Measurements from ENCODE around the gene ILRUN. TPM values are rescaled to one million over a fixed set of nuclear protein-coding genes. Genes with fewer than 3 reads are reported as not detected.
A peak's percentile ranks its signal among the peaks of the same experiment; 100 is the strongest.
"Not testable (repeated sequence)": the region's sequence is repeated elsewhere in the genome, so short reads cannot be mapped to it uniquely, and the experiment has no call there.

ILRUN gene
- 42.2 and 50.4 TPM in 2 replicates for total RNA-seq (2014; rRNA removed; shearing (Covaris generic))

DNA sequence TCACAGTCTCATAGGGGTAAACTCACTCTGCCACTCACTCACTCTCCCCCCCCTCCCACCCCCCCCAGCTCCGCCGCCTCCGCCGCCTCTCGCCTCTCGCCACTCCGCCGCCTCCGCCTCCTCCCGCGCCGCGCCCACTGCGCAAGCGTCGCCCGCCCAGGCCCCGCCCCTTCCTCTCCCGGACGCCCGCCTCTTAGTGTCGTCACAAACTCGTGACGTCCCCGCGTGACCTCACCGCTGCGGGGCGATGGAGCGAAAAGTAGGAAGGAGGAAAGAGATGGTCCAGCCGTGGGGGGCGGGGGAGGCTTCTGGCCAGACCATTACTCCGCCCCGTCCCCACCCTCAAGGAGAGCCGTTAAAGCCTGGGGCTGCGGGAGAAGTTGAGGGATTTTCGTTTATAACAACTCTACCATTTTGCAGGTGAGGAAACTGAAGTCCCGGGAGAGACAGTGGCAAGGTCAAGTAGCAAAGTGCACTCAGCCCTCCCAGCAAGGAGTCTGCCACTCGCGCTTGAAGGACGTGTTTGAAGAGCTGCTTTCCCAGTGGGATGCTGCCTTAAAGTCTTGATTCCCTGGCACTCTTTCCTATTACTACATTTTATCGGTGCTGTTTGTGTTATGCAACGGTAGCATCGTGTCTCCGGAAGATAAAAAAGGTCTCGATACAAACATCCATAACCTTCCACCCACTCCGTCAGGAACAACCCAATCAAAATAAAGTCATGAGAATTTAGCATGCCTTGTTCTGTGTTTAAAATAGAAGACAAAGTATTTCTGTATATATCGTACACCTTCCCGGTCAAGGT lies at the start of gene ILRUN:
TSS of gene ILRUN (minus strand) at position 29 of the 805 bp plus-strand sequence. CDS start 164 bp downstream, outside the sequence.
- Histone ChIP-seq H3K4me3 (ENCODE audit: insufficient read depth, low read depth, low read length) (peak within 1 kb of the TSS; percentile 72), H3K36me3 (replicated peaks; ENCODE audit: control insufficient read depth, insufficient read depth, low read length) (no peaks in the 10 kb centered on the region), H3K27me3 (ENCODE audit: control insufficient read depth, insufficient read depth, low read length) (no peaks in the 10 kb centered on the region)
- DNase-seq: peak; percentile 96

DNA sequence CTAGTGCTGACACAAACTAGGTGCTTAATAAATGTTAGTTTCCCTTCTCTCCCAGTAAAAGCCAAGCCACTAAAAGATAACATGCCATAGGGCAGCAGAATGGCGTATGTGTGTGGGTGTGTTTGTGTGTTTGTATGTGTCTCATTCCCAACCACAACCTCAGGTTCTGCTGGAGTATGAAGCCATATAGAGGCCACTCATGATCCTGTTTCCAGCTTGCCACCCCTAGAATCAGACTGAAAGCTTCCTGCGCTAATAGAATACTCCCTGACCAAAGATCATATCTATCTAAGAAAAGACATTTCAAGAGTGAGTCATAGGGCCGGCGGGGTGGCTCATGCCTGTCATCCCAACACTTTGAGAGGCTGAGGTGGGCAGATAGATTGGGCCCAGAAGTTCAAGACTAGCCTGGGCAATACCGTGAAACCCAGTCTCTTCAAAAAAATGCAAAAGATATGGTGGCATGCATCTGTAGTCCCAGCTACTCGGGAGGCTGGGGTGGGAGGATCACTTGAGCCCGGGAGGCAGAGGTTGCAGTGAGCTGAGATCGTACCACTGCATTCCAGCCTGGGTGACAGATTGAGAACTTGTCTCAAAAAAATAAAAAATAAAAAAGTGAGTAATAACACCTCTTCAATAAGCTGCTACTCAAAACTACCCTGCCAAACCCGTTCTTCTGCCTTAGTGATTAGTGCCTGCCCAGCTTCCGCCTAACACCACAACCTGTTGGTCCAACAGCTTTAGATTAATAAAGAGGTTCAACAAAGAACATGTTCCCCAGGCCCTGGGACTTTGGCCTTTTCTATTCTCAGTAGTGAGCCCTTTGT lies 48.9 kb upstream of the ILRUN start:
- DNase-seq: no peak
- no peak overlapping the region for H3K4me3 ChIP-seq (ENCODE audit: insufficient read depth, low read depth, low read length)
- no peaks in the 10 kb centered on the region for H3K36me3 ChIP-seq (replicated peaks; ENCODE audit: control insufficient read depth, insufficient read depth, low read length)
- no peaks in the 10 kb centered on the region for H3K27me3 ChIP-seq (ENCODE audit: control insufficient read depth, insufficient read depth, low read length)

DNA sequence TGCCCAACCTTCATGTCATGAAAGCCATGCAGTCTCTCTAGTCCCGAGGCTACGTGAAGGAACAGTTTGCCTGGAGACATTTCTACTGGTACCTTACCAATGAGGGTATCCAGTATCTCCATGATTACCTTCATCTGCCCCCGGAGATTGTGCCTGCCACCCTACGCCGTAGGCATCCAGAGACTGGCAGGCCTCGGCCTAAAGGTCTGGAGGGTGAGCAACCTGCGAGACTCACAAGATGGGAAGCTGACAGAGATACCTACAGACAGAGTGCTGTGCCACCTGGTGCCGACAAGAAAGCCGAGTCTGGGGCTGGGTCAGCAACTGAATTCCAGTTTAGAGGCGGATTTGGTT lies 47.7 kb upstream of the ILRUN start:
- not testable (repeated sequence) for H3K4me3 ChIP-seq (ENCODE audit: insufficient read depth, low read depth, low read length); H3K27me3 ChIP-seq (ENCODE audit: control insufficient read depth, insufficient read depth, low read length); DNase-seq; H3K36me3 ChIP-seq (replicated peaks; ENCODE audit: control insufficient read depth, insufficient read depth, low read length)

DNA sequence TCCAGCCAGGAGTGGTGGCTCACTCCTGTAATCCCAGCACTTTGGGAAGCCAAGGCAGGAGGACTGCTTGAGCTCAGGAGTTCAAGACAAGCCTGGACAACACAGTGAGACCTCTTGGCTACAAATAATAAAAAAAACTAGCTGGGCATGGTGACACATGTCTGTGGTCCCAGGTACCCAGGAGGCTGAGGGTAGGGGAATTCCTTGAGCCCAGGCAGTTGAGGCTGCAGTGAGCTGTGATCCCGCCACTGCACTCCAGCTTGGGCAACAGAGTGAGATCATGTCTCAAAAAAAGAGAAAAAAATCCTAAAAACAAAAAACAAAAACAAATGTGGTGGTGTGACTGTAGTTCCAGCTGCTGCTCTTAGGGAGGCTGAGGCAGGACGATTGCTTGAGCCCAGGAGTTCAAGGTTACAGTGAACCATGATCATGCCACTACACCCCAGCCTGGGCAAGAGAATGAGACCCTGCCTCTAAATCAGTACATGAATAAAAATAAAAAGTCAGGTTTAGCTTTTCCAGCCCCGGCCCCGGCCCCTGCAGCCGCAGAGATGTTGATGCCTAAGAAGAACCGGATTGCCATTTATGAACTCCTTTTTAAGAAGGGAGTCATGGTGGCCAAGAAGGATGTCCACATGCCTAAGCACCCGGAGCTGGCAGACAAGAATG lies 47.2 kb upstream of the ILRUN start:
- H3K36me3 ChIP-seq (replicated peaks; ENCODE audit: control insufficient read depth, insufficient read depth, low read length): no peaks in the 10 kb centered on the region
- no peak overlapping the region for H3K4me3 ChIP-seq (ENCODE audit: insufficient read depth, low read depth, low read length)
- H3K27me3 ChIP-seq (ENCODE audit: control insufficient read depth, insufficient read depth, low read length): no peaks in the 10 kb centered on the region
- DNase-seq: no peak

DNA sequence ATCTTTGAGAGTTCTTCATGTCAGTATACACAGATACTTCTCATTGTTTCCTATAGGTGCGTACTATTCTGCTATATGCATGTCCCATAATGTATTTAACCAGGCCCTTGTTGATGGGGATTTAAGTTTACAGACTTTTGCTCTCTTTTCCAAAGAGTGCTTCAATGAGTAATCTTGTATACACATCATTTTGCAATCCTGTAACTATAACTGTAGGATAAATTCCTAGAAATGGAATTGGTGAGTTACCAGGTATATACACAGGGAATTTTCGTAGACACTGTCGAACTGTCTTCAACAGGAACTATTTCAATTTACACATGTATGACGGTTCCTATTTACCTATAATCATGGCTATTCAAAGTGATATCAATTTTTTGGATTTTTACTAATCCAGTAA lies 45.5 kb upstream of the ILRUN start:
- Histone ChIP-seq H3K36me3 (replicated peaks; ENCODE audit: control insufficient read depth, insufficient read depth, low read length) (no peaks in the 10 kb centered on the region), H3K4me3 (ENCODE audit: insufficient read depth, low read depth, low read length) (no peak overlapping the region), H3K27me3 (ENCODE audit: control insufficient read depth, insufficient read depth, low read length) (no peaks in the 10 kb centered on the region)
- DNase-seq: no peak

DNA sequence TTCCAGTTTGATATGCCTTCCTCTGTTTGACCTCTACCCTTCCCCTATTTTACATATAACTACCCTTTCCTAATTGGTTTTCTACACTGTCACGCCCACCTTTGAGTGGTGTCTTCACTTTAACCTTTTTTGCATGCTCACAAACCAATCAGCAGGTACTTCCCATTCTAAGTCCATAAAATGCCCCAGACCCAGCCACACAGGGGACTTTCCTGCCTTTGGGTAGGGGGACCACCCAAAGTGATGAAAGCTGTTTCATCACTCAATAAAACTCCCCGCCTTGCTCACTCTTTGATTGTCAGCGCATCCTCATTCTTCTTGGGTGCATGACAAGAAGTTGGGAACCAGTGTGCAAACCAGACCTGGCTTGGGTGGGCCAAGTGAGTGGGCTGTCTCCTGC lies 40.3 kb upstream of the ILRUN start:
- Histone ChIP-seq H3K36me3 (replicated peaks; ENCODE audit: control insufficient read depth, insufficient read depth, low read length) (no peaks in the 10 kb centered on the region), H3K27me3 (ENCODE audit: control insufficient read depth, insufficient read depth, low read length) (no peaks in the 10 kb centered on the region), H3K4me3 (ENCODE audit: insufficient read depth, low read depth, low read length) (no peak overlapping the region)
- no peak for DNase-seq

GRCh38 chr6:34731393-34732060 lies 35.0 kb upstream of the ILRUN start:
- no peaks in the 10 kb centered on the region for H3K36me3 ChIP-seq (replicated peaks; ENCODE audit: control insufficient read depth, insufficient read depth, low read length)
- no peaks in the 10 kb centered on the region for H3K27me3 ChIP-seq (ENCODE audit: control insufficient read depth, insufficient read depth, low read length)
- no peak overlapping the region for H3K4me3 ChIP-seq (ENCODE audit: insufficient read depth, low read depth, low read length)
- DNase-seq: no peak

- no peaks in the 10 kb centered on the region for H3K36me3 ChIP-seq (replicated peaks; ENCODE audit: control insufficient read depth, insufficient read depth, low read length)
- DNase-seq: no peak
- no peak overlapping the region for H3K4me3 ChIP-seq (ENCODE audit: insufficient read depth, low read depth, low read length)
- no peaks in the 10 kb centered on the region for H3K27me3 ChIP-seq (ENCODE audit: control insufficient read depth, insufficient read depth, low read length)
Observed at GRCh38 chr6:34729631-34730470, 33.3 kb upstream of the ILRUN start.

DNA sequence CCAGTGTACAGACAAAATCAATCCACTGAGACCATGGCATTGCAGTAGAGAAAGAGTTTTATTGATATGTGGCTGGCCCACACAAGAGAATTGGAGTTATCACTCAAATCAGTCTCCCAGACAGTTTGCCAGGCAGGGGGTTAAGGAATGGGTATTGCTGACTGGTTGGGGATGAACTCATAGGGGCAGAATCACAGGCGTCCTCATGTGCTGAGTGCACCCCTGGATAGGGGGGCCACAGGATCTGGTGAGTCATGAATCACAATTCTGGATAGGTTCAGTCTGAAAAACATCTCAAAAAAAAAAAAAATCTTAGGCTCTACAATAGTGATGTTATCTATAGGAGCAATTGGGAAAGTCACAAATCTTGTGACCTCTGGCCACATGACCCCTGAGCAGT lies 29.5 kb upstream of the ILRUN start:
- no peak overlapping the region for H3K4me3 ChIP-seq (ENCODE audit: insufficient read depth, low read depth, low read length)
- no peaks in the 10 kb centered on the region for H3K36me3 ChIP-seq (replicated peaks; ENCODE audit: control insufficient read depth, insufficient read depth, low read length)
- H3K27me3 ChIP-seq (ENCODE audit: control insufficient read depth, insufficient read depth, low read length): no peaks in the 10 kb centered on the region
- no peak for DNase-seq

DNA sequence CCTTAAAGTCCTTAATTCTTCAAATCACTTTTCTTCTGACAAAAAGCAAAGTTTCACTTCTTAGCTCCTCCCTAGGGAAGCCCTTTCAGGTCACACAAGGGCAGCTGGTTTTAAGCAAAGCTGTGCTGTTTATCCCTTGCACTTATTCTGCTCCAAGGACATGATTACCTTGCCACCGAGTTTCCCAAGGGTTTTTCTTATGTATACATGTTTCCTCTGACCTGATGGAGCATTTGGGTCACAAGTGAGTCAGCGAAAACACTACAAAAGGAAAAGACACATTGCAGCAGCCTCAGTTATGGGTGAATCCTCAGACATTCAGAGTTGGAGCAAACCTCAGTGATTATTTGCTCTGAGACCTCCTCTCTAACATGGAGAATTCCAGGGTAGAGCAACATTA lies 26.6 kb upstream of the ILRUN start:
- H3K4me3 ChIP-seq (ENCODE audit: insufficient read depth, low read depth, low read length): no peak overlapping the region
- DNase-seq: no peak
- no peaks in the 10 kb centered on the region for H3K36me3 ChIP-seq (replicated peaks; ENCODE audit: control insufficient read depth, insufficient read depth, low read length)
- H3K27me3 ChIP-seq (ENCODE audit: control insufficient read depth, insufficient read depth, low read length): no peaks in the 10 kb centered on the region

- Histone ChIP-seq H3K36me3 (replicated peaks; ENCODE audit: control insufficient read depth, insufficient read depth, low read length) (no peaks in the 10 kb centered on the region), H3K27me3 (ENCODE audit: control insufficient read depth, insufficient read depth, low read length) (no peaks in the 10 kb centered on the region), H3K4me3 (ENCODE audit: insufficient read depth, low read depth, low read length) (no peak overlapping the region)
- DNase-seq: no peak
Observed at GRCh38 chr6:34722451-34722850, 25.9 kb upstream of the ILRUN start.

DNA sequence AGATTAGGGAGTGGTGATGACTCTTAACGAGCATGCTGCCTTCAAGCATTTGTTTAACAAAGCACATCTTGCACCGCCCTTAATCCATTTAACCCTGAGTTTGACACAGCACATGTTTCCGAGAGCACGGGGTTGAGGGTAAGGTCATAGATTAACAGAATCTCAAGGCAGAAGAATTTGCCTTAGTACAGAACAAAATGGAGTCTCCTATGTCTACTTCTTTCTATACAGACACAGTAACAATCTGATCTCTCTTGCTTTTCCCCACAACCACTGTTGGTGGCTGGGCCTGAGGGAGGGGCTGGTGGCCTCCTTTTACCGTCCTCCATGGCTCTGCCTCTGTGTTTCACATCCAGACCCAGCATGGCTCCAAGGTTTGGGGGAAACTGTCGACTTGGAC lies 23.6 kb upstream of the ILRUN start:
- not testable (repeated sequence) for DNase-seq

GRCh38 chr6:34719646-34720045 lies 23.1 kb upstream of the ILRUN start:
- not testable (repeated sequence) for H3K4me3 ChIP-seq (ENCODE audit: insufficient read depth, low read depth, low read length); H3K36me3 ChIP-seq (replicated peaks; ENCODE audit: control insufficient read depth, insufficient read depth, low read length); DNase-seq; H3K27me3 ChIP-seq (ENCODE audit: control insufficient read depth, insufficient read depth, low read length)

More for the DNA sequence above, 23.6 kb upstream of the ILRUN start:
- H3K27me3 ChIP-seq (ENCODE audit: control insufficient read depth, insufficient read depth, low read length); H3K4me3 ChIP-seq (ENCODE audit: insufficient read depth, low read depth, low read length); H3K36me3 ChIP-seq (replicated peaks; ENCODE audit: control insufficient read depth, insufficient read depth, low read length): not testable (repeated sequence)

GRCh38 chr6:34718976-34719375 lies 22.4 kb upstream of the ILRUN start:
- Histone ChIP-seq H3K36me3 (replicated peaks; ENCODE audit: control insufficient read depth, insufficient read depth, low read length) (no peaks in the 10 kb centered on the region), H3K27me3 (ENCODE audit: control insufficient read depth, insufficient read depth, low read length) (no peaks in the 10 kb centered on the region), H3K4me3 (ENCODE audit: insufficient read depth, low read depth, low read length) (no peak overlapping the region)
- DNase-seq: no peak

All from H7 (cell line).